Cerebellar nuclear complex (tissue), 1 donor: Measurements from ENCODE around the gene EML6.
A peak's percentile ranks its signal among the peaks of the same experiment; 100 is the strongest.
"Not testable (repeated sequence)": the region's sequence is repeated elsewhere in the genome, so short reads cannot be mapped to it uniquely, and the experiment has no call there.

ENCODE experiments used
- DNase-seq, 2 experiments: peaks; one replicate each; lab custom pipeline; 2025; lab: John Stamatoyannopoulos, UW

Gene EML6

GRCh38 chr2:54965425-54965824 lies 242.0 kb downstream of the EML6 start:
- DNase-seq, result no peak

DNA sequence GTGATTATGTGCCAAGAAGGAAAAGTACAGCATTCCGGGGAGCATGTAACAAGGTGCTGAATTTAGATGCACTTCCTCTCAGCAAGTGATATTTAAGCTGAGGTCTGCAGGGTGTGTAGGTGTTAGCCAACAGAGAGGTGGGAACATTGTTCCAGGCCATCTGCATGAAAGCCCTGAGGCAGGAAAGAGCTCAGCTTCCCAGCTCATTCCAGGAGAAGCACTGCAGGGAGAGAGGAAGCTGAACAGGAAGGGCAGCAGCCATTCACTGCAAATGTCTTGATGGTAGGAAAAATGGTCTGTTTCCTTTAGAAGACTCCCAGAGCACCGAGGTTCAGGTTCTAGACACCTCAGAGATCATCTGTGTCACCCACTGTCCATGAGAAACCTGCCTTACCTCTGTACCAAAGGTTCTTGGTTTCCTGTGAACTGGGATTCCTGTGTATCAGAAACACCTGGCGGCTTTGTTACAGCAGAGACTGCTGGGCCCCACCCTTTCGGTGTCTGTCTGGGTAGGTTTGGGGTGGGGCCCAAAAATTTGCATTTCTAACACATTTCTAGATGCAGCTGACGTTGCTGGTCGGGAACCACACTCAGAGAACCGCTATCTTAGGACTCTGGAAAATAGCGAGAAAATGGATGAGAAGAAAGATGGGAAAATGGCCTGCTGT lies 242.8 kb downstream of the EML6 start:
- DNase-seq, result peak; percentile 26 to 54

DNA sequence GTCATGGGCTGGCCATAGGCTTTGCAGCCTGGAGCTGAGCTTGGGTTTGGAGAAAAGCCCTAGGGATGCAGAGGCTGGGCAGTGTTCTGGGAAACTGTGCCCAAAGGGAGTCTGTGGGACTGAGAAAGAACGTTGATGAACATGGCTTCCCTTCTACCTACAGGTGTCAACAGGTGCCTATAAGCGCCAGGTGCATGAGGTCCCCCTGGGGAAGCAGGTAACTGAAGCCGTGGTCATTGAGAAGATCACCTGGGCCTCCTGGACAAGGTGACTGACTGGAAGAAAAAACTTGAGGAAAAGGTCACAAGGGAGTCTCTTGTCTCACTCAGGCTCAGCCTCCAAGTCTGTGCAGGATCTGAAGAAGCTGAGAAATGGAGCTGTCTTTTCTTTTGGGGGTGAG lies 243.4 kb downstream of the EML6 start:
- DNase-seq, result no peak

DNA sequence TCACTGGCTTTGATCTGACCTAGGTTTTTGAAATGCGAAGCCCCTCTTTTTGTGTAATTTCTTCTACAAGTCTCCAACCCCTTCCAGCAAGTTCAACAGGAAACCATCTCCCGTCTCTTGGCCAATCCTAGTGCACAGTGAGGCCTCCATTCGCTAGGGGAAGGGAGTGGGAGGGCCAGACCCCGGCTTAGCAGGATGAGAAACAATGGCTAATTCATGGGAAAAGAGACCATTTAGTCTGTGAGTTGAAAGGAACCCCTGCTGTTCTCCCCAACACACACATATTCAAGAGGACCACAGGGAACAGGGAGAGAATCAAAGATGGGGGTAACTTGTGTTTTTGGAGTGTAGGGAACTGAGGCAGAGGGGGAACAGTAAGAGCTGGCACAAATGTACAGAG lies 243.8 kb downstream of the EML6 start:
- DNase-seq, result no peak

DNA sequence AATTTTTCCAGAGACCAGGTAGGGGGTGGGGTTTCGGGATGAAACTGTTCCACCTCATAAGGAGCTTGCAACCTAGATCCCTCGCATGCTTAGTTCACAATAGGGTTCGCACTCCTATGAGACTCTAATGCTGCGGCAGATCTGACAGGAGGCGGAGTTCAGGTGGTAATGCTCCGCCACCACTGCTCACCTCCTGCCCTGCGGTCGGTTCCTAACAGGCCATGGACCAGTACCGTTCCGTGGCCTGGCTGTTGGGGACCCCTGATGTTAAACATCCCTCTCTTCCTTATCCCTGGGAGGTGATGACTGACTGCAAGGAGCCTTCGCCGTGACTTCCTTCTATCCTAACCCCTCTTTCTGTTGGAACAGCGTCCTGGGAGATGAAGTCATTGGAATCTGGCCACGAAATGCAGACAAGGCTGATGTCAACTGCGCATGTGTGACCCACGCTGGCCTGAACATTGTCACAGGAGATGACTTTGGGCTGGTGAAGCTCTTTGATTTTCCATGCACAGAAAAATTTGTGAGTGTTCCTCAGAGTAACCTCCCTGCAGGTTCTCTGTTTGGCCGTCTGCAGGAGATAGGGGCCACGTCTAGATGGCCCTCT lies 244.4 kb downstream of the EML6 start:
- DNase-seq, result no peak

GRCh38 chr2:54968561-54969218 lies 245.2 kb downstream of the EML6 start:
- DNase-seq, result no peak

GRCh38 chr2:54969295-54969939 lies 246.0 kb downstream of the EML6 start:
- DNase-seq, result no peak

- no peak for DNase-seq
Observed at GRCh38 chr2:54969940-54970338, 246.5 kb downstream of the EML6 start.

DNA sequence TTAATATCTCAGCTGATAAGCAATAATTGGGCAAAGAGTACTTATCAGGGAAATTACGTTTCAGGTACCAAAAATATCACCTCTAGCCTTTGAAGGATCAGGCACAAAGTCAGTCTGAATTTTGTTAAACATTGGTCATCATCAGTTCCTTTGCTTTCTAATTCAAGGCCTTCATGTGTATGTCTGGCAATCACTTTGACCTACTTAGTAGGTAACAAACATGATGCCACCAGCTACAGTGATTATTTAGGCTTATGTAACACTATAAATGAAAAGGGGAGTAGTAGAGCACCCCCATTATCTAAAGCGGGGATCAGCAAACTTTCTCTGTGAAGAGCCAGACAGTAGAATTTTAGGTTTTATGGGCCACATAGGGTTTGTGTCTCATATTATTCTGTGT lies 251.7 kb downstream of the EML6 start:
- no peak for DNase-seq

DNA sequence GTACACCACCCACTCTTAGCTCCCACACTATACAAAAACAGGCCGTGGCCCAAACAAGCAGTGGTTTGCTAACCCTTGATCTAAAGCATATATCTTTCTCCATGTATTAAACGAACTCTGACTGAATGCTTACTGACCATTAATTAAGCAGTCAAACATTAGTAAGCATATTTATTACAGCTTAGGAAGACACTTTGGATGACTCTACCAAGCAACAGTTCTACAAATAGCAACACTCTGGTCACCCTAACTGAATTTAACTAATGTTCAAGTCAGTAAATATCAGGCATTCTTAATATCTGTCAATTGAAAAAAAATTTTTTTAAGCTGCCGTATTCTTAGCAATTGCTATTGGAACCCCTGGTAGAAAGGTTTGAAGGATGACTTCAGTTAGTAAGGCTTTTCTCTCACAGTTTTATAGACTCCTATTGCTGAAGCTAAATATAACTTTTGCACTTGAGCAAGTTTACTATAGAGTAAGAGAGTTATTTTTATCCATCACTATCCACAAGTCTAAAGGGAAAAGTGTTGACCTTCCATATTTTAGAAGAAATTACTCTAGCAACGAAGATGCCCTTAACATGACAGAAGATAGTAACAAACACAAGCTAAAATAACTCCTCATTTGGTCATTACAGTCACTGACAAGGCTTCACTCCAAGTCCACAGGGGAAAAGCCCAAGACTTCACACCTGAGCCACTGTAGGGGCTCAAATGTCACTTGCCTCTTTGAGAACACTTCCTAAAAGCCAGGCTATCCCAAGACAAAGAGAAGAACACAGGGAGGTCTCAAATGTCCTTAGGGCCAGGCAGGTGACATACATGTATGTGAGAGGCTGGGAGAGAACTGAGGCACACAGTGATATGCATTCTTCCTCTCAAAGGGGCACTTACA lies 252.4 kb downstream of the EML6 start:
- DNase-seq, result no peak

DNA sequence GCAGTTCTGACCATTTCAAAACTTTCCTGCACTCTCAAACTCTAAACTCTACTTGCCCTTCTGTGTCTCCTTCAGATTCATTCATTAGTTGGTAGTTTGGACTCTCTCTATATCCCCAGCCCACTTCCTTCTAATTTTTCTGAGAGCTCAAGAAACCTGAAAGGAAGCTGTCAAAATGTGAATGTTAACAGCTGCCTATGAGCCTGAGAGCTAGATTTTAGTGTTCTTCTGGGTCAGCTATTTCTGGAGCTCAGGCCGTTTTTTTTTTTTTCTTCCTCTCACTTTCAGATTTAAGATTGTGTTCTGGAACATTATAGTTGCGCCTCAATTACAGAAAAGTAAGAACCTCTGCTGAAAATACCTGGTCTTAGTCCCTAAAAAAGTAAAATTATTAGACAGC lies 253.7 kb downstream of the EML6 start:
- no peak for DNase-seq

DNA sequence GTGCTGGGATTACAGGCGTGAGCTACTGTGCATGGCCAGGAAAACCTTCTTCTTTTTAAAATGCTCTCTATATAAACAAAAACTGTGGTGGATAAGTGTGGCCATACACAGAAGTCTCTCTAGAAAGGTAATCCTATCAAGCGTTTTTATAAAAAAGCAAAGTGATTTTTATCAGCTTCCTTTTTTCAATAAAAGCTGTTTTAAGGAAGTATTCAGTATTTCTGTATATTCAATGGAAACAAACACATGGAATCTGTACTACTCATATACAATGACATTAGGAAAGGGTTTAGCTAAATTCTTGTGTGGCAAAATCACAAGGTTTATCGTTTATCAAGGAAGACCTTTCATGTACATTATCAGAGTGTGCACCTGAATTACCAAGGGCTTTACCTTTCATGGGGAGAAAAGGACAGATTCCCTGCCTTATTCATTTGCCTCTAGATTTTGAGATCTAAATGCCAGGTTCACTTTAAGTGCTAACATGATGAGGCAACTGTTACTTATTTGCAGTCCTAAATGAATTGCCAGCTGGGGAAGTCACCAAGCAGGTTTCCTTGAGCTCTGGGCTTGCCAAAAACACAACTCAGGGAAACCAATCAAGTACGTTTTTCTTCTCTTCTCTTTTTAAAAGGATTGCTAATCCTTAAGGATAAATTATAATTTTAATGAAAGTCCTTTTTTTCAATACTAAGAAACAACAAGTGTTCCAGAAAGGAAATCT lies 256.0 kb downstream of the EML6 start:
- DNase-seq, result no peak

- DNase-seq, result no peak
Observed at GRCh38 chr2:54981385-54981784, 257.9 kb downstream of the EML6 start.

DNA sequence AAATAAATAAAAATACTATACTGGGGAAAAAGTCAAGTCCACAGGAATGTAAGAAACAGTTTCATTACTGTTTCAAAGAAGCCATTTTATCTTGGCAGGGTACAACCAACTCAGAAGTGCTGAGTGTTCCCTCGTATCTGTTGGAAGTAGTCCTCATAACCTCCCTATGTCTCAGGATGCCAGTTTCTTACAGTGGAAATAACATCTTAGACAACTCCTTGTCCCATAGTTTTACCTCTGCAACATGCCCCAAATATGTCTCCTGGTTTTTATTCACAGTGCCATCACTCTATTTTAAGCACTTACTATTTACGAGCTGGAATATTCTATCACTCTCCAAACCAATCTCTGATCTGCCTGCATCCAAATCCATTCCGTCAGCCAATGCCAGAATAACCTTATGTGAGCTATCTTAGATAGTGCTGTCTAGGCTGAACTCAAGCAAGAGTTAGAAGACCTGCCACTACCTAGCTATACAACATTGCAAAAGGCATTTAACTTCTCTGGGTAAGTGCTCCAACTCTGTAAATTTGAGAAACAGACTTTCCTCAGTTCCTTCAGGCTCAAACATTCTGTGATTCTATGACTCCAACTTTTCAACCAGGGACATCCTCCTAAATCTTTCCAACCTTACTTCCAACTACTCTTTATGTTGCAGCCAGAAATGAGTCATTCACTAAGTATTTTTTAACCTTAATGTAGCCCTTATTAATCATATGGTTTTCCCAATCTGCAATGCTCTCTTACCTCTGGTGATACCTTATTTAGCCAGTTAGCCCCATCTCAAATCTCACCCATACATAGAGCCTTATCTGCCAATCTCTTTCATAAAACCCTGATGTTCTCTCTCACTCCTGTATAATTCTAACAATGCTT lies 260.1 kb downstream of the EML6 start:
- no peak for DNase-seq

DNA sequence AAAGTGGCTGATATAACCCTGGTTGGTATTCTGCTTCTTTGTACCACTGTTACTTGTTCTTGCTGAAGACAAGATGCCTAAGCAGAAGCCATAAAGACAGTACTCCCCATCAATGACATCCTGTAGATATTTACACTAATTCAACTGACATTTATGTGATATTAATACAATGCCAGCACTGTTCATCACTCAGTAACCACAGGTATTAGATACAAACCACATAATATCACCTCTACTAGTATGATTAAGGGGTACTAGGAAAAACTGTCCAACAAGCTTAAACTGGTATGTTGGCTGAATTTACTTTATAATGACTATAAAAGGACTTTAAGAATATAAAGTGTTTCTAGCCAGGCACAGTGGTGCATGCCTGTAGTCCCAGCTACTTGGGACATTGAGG lies 261.0 kb downstream of the EML6 start:
- no peak for DNase-seq

DNA sequence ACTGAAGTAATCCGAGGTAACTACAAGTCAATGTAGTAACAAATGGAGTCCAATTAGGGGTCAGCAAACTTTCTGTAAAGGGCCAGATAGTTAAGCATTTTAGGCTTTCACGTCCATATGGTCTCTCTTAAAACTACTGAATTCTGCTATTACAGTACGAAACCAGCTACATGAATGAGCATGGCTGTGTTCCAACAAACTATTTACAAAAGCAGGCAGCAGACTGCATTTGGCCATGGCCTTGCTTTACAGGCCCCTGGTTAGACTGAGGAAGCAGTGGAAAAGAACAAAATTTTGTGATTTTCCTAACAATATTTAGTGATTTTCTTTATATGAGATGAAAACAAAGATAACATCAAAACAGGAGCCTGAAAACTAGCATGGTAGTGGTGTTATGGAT lies 262.8 kb downstream of the EML6 start:
- DNase-seq, result no peak

GRCh38 chr2:54988612-54989011 lies 265.1 kb downstream of the EML6 start:
- no peak for DNase-seq

- not testable (repeated sequence) for DNase-seq
Observed at GRCh38 chr2:54990694-54991093, 267.2 kb downstream of the EML6 start.

GRCh38 chr2:54995553-54995952 lies 272.1 kb downstream of the EML6 start:
- DNase-seq, result no peak

GRCh38 chr2:54997826-54998225 lies 274.4 kb downstream of the EML6 start:
- no peak for DNase-seq
